Vagina (tissue), 2 donors: ENCODE results near the gene MDGA2.

Experiments
- POLR2A ChIP-seq, 2 donors: fragments of 450-650 bp; IDR thresholded peaks; one replicate each; pipeline ENCODE4 v1.6.1; 2017; ENCODE audit warnings: antibody characterized with exemption in 2 of 2, mild to moderate bottlenecking in 2 of 2, moderate library complexity in 2 of 2
- TF ChIP-seq, protein P1 (sequence below), 3 experiments: fragments of 450-650 bp in 2 of 3; fragments of 200-600 bp in 1 of 3; sonication (generic) in 1 of 3; IDR thresholded peaks; one replicate each; pipeline ENCODE4 v1.5.1; 2017 to 2019; ENCODE audit warnings: antibody characterized with exemption in 3 of 3, mild to moderate bottlenecking in 2 of 3, moderate library complexity in 2 of 3

DNA sequence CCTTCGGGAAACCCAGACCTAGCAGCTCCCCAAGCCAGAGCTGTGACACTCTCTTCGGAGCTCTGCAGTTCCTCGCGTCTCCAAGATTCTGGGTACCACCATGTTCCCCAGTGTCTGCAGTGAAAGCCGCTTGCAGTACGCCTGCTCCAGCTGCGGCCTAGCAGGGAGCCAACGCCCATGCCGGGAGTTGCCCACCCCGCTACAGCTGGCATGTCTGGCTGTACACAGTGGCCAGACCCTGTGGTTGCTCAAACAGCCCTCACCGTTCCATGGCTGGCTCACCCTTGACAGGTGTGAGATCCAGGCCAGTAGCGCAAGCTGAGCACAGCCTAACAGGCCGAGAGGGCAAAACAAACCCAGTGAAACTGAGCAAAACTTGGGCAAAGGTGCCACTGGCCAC is 520.0 kb downstream of the MDGA2 start:
- TF ChIP-seq, protein P1, sequence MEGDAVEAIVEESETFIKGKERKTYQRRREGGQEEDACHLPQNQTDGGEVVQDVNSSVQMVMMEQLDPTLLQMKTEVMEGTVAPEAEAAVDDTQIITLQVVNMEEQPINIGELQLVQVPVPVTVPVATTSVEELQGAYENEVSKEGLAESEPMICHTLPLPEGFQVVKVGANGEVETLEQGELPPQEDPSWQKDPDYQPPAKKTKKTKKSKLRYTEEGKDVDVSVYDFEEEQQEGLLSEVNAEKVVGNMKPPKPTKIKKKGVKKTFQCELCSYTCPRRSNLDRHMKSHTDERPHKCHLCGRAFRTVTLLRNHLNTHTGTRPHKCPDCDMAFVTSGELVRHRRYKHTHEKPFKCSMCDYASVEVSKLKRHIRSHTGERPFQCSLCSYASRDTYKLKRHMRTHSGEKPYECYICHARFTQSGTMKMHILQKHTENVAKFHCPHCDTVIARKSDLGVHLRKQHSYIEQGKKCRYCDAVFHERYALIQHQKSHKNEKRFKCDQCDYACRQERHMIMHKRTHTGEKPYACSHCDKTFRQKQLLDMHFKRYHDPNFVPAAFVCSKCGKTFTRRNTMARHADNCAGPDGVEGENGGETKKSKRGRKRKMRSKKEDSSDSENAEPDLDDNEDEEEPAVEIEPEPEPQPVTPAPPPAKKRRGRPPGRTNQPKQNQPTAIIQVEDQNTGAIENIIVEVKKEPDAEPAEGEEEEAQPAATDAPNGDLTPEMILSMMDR (IDR thresholded peaks at IDR 0.05) = no peak
- no peak for TF ChIP-seq POLR2A (IDR thresholded peaks at IDR 0.05)
